Neural crest cell (in vitro differentiated cells): Measurements from ENCODE around the gene AATF. TPM values are rescaled to one million over a fixed set of nuclear protein-coding genes. Genes with fewer than 3 reads are reported as not detected.

Experiments
- DNase-seq: peaks from one replicate; pipeline ENCODE4 v3.0.0; 2021; ENCODE audit warnings: low read depth, mixed read lengths, low spot score
- H3K27ac Mint-ChIP-seq: one replicate; pipeline ENCODE4 v1.8.0; 2021; ENCODE audit warnings: mild to moderate bottlenecking, mixed read lengths; ENCODE audit not compliant: unreplicated experiment
- H3K27me3 Mint-ChIP-seq: 2 replicates; pipeline ENCODE4 v1.8.0; 2021; ENCODE audit warnings: low read depth, mild to moderate bottlenecking, mixed read lengths
- H3K36me3 Mint-ChIP-seq: 2 replicates; pipeline ENCODE4 v1.8.0; 2021; ENCODE audit warnings: low read depth, mild to moderate bottlenecking, mixed read lengths
- H3K4me1 Mint-ChIP-seq: 2 replicates; pipeline ENCODE4 v1.8.0; 2021; ENCODE audit warnings: mixed read lengths
- H3K4me3 Mint-ChIP-seq: one replicate; pipeline ENCODE4 v1.8.0; 2021; ENCODE audit warnings: mild to moderate bottlenecking, mixed read lengths
- H3K9me3 Mint-ChIP-seq: 2 replicates; pipeline ENCODE4 v1.8.0; 2021; ENCODE audit warnings: mixed read lengths
- CTCF ChIP-seq: fragments of 200-600 bp; sonication (generic); conservative IDR thresholded peaks from 2 replicates; pipeline ENCODE4 v1.5.0; 2021; ENCODE audit warnings: antibody characterized with exemption, mild to moderate bottlenecking
- total RNA-seq: library from RNA; stranded (reverse); gene quantifications from 2 replicates; pipeline ENCODE4 v1.2.1, GENCODE V29; 2021

Gene AATF
- total RNA-seq, 1 donor from 2014 or later = 68.3 TPM

- TF ChIP-seq CTCF = no peak
- peak overlapping the region; percentile 77 for H3K4me3 Mint-ChIP-seq
- H3K9me3 Mint-ChIP-seq = no peaks in the 10 kb centered on the region
- peak; percentile 38 for DNase-seq
- peaks cover 51% of the 10 kb centered on the region for H3K4me1 Mint-ChIP-seq
- H3K36me3 Mint-ChIP-seq = no peaks in the 10 kb centered on the region
- peaks cover 100% of the 10 kb centered on the region for H3K27me3 Mint-ChIP-seq
- H3K27ac Mint-ChIP-seq = no peak overlapping the region
These were observed 13.8 kb upstream of the AATF start for GRCh38 chr17:36934692-36935630.

GRCh38 chr17:36935671-36936454, 12.9 kb upstream of the AATF start:
- Mint-ChIP-seq H3K4me3 (peak overlapping the region; percentile 77), H3K27me3 (peaks cover 100% of the 10 kb centered on the region), H3K9me3 (no peaks in the 10 kb centered on the region), H3K27ac (no peak overlapping the region), H3K4me1 (peaks cover 51% of the 10 kb centered on the region), H3K36me3 (no peaks in the 10 kb centered on the region)
- TF ChIP-seq CTCF = no peak
- no peak for DNase-seq

GRCh38 chr17:36936455-36937000, 12.2 kb upstream of the AATF start:
- no peak for TF ChIP-seq CTCF
- H3K27me3 Mint-ChIP-seq = peaks cover 100% of the 10 kb centered on the region
- peaks cover 54% of the 10 kb centered on the region for H3K4me1 Mint-ChIP-seq
- H3K9me3 Mint-ChIP-seq = no peaks in the 10 kb centered on the region
- DNase-seq = peak; percentile 55
- H3K4me3 Mint-ChIP-seq = peak overlapping the region; percentile 82
- H3K27ac Mint-ChIP-seq = no peak overlapping the region
- H3K36me3 Mint-ChIP-seq = peaks cover 2% of the 10 kb centered on the region

- TF ChIP-seq CTCF = no peak
- Mint-ChIP-seq H3K4me3 (peak within 1 kb of the TSS; percentile 82), H3K4me1 (peaks cover 52% of the 10 kb centered on the region), H3K9me3 (no peaks in the 10 kb centered on the region), H3K27me3 (peaks cover 100% of the 10 kb centered on the region), H3K36me3 (peaks cover 4% of the 10 kb centered on the region), H3K27ac (no peak within 1 kb of the TSS)
- DNase-seq = no peak
These were observed 11.5 kb upstream of the AATF start, which contains the start of gene LHX1 for GRCh38 chr17:36937001-36937958. TSS of gene LHX1 (plus strand) at chr17:36937475. CDS start at chr17:36938198, 723 bp downstream.
